Astrocyte of the cerebellum (primary cell): Measurements from ENCODE around the gene NTF4.

Source experiments
- DNase-seq: peaks from one replicate; pipeline ENCODE4 v3.0.0-alpha.2; 2011; ENCODE audit warnings: low read depth
- H3K4me3 ChIP-seq: 2 replicates; pipeline ENCODE4 v1.5.1; 2011; ENCODE audit warnings: mild to moderate bottlenecking, low read depth, low read length, moderate library complexity
- in situ Hi-C: cut with HindIII; loops from 2 replicates; pipeline ENCODE4 v1.10.0; 2017; ENCODE audit warnings: low sequenced_read_pairs
- TF ChIP-seq, protein P1 (sequence below): IDR thresholded peaks from 2 replicates; pipeline ENCODE4 v1.5.1; 2012; ENCODE audit warnings: low read length, low read depth, moderate library complexity, mild to moderate bottlenecking; ENCODE audit errors: missing control alignments

The NTF4 gene, protein sequence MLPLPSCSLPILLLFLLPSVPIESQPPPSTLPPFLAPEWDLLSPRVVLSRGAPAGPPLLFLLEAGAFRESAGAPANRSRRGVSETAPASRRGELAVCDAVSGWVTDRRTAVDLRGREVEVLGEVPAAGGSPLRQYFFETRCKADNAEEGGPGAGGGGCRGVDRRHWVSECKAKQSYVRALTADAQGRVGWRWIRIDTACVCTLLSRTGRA

DNA sequence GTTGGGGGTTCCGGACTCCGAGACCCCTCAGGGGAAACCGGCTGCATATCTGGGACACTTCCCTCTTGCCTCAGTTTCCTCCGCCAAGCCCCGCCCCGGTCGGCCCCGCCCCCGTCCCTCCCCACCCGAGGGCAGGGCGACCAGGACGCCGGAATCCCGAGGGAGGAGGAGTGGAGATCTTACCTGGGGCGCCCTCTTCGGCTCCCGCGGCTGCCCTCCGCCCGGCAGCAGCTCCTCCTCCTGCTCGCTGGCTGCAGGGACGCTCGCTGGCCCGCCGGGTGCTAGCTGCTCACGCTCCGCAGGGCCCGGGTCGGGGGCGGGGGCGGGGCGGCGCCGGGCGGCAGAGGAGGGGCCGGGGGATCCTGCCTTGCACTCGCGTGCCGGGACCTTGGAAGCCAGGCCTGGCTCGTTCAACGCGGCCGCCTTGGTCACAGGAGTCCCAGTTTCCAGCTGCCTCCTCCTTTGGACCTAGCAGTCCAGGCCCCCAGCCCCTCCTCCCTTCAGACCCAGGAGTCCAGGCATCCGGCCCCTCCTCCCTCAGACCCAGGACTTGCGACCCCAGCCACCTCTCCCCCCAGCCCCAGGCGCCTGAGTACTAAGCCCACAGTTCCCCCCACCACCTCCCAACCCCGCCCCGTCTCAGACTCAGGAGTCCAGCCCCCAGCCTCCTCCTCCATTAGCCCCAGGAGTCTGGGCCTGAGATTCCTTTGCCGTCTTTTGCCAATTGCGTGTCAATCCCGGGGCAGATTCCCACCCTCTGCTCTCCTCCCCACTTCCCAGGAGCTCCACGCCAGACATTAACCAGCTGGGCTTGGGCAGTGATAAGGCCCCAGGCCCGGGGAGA, at the start of gene NTF4:
Gene NTF4, minus strand, starts transcription at position 51 of the 844 bp plus-strand sequence. CDS start 2,821 bp downstream, outside the sequence.
- TF ChIP-seq, protein P1, sequence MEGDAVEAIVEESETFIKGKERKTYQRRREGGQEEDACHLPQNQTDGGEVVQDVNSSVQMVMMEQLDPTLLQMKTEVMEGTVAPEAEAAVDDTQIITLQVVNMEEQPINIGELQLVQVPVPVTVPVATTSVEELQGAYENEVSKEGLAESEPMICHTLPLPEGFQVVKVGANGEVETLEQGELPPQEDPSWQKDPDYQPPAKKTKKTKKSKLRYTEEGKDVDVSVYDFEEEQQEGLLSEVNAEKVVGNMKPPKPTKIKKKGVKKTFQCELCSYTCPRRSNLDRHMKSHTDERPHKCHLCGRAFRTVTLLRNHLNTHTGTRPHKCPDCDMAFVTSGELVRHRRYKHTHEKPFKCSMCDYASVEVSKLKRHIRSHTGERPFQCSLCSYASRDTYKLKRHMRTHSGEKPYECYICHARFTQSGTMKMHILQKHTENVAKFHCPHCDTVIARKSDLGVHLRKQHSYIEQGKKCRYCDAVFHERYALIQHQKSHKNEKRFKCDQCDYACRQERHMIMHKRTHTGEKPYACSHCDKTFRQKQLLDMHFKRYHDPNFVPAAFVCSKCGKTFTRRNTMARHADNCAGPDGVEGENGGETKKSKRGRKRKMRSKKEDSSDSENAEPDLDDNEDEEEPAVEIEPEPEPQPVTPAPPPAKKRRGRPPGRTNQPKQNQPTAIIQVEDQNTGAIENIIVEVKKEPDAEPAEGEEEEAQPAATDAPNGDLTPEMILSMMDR, result no peak
- in situ Hi-C loops, result no loop called here
- DNase-seq, result no peak
- H3K4me3 ChIP-seq, result peak within 1 kb of the TSS; percentile 32

DNA sequence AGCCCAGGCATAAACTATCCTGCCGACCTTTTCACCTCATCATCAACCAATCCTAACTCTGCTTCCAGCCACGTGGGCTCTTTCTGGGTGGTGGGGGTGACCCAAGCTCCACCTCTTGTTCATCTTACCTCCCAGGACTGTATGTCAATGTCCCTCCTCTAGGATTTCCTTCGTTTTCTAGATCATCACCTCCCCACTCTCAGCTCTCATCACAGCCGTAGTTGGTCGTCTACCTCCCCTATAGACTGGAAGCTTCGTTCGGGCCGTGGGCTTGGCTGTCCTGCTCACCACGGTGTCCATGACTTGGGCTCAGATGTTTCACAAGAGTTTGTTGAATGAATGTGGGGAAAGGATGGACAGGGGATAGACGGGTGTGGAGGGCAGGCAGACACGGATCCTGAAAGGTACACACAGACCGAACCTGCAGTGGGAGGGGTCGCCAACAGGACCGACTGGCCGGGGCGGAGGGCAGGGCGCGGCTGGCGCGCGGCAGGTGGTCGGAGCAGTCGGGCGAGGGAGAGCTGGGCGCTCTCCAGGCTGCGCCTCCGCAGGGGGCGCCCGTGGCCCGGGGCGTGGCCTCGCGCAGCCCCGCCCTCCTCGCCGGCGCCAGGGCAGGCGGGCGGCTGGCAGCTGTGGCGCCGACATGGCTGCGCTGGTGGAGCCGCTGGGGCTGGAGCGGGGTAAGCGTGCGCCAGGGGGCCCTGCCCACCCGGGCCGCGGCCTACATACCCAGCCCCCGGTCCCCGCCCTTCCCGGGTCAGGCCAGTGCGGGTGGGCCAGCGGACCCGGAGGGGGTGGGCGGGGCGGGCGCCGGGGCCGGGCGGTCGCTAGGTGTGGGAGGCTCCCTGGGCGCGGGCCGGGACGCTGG, 49.4 kb upstream of the NTF4 start, which contains the start of gene LIN7B:
Gene LIN7B, plus strand, starts transcription at position 609 of the 868 bp plus-strand sequence. Its CDS starts 35 bp downstream, at position 644.
- DNase-seq, result no peak
- H3K4me3 ChIP-seq, result peak within 1 kb of the TSS; percentile 66
- TF ChIP-seq, protein P1, result no peak
- in situ Hi-C loops, result loop anchor here (5.0 kb wide), 1 partner anchor 78 kb away; no protein-coding TSS in a partner anchor

DNA sequence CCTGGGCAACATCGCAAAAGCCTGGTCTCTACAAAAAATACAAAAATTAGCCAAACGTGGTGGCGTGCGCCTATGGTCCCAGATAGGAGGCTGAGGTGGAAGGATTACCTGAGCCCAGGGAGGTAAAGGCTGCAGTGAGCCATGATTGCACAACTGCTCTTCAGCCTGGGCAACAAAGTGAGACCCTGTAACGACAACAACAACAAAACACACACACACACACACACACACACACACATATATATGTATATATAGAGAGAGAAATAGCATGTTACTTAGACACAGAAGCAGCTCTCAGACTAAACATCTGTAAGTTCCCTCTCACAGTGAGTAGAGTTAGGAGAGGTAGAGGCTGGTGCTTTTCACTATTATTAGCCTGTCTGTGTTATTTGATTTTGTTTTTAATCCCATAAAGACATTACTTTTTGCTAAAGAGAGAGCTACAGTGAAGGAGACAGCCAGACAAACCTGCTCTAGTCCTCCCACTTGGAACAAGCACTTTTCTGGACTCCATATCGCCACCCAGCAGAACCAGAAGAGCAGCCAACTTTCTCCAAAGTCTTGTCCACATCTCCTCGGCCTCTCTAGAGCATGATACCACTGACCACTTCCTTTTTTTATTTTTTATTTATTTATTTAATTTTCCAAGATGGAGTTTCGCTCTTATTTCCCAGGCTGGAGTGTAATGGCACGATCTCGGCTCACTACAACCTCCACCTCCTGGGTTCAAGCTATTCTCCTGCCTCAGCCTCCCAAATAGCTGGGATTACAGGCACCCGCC, 46.8 kb upstream of the NTF4 start:
- no peak overlapping the region for H3K4me3 ChIP-seq
- in situ Hi-C loops, result loop anchor here (5.0 kb wide), 1 partner anchor 81 kb away; no protein-coding TSS in a partner anchor
- no peak for DNase-seq
- TF ChIP-seq, protein P1, result no peak

DNA sequence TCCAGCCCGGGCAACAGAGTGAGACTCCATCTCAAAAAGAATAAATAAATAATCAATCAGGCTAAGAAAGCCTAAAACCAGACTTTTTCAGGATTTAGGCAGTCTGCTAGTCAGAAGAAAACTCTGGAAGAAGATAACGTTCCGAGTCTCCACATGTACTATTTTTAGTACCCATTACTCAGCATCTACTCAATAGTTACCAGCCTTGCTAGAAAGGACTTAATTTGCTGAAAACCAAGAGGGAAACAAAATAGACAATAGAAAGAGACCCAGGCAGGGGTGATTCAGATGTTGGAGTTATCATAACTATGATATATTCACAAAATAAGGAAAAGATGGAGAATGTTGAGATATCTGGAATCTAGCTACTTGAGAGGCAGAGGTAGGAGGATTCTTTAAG, 45.9 kb upstream of the NTF4 start:
- H3K4me3 ChIP-seq, result no peak overlapping the region
- TF ChIP-seq, protein P1, result no peak
- no peak for DNase-seq
- in situ Hi-C loops, result loop anchor here (5.0 kb wide), 1 partner anchor 82 kb away; no protein-coding TSS in a partner anchor

DNA sequence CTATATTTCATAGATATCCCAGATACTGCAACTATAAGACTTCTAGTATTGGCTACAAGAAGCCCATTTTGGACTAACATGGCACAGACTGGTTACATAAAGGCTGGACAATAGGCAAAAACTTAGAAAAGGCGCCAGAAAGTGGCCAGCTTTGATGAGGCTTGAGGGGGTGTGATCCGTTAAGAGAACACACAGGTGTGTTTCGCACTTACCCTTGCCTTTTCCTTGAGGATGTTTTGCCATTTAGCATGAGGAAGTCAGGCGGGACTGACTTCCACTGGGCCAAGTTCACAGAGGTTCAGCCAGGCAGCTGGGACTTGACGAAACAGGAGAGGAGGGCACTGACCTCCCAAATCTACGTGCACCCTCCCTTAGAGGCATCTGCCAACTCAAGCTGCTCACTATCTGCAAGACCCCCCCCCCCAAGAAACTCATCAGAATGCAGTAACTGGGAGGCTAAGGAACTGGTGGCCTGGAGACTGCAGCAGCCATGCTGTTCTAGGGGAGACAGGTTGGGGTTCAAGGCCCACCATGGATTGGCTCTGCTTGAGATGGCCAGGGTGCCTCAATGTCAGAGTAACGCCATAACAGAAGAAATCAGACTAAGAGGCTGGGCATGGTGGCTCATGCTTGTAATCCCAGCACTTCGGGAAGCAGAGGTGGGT, 45.1 kb upstream of the NTF4 start:
- in situ Hi-C loops, result loop anchor here (5.0 kb wide), 1 partner anchor 83 kb away; no protein-coding TSS in a partner anchor

More for the DNA sequence above, 45.1 kb upstream of the NTF4 start:
- DNase-seq, result no peak
- H3K4me3 ChIP-seq, result no peak overlapping the region
- TF ChIP-seq, protein P1, result no peak
